MG63 (cell line): ENCODE results near the gene DIAPH2. TPM values are rescaled to one million over a fixed set of nuclear protein-coding genes. Genes with fewer than 3 reads are reported as not detected.

Experiments used
- DNase-seq: peaks from one replicate; pipeline ENCODE4 v3.0.0-alpha.2; 2020
- H3K27me3 ChIP-seq: fragments of 250-450 bp; sonication (Bioruptor Pico); 2 replicates; pipeline ENCODE4 v1.5.1; 2020; ENCODE audit warnings: mild to moderate bottlenecking, moderate library complexity
- H3K36me3 ChIP-seq: fragments of 250-450 bp; sonication (Bioruptor Pico); 2 replicates; pipeline ENCODE4 v1.5.1; 2020; ENCODE audit warnings: mild to moderate bottlenecking, moderate library complexity
- H3K4me3 ChIP-seq: fragments of 250-450 bp; sonication (Bioruptor Pico); 2 replicates; pipeline ENCODE4 v1.5.1; 2020; ENCODE audit warnings: mild to moderate bottlenecking, moderate library complexity
- H3K9me3 ChIP-seq: fragments of 250-450 bp; sonication (Bioruptor Pico); 2 replicates; pipeline ENCODE4 v1.5.1; 2020; ENCODE audit warnings: mild to moderate bottlenecking, moderate library complexity
- total RNA-seq: library from RNA; depleted of rRNA; stranded (reverse); fragments of >200 nt; shearing (Covaris generic); gene quantifications from 2 replicates; pipeline ENCODE4 v1.2.3, GENCODE V29; 2014; ENCODE audit warnings: low replicate concordance

Gene DIAPH2
- total RNA-seq, 1 experiment from 2014 or later = 8.4 TPM

- no peak overlapping the region for H3K4me3 ChIP-seq
- H3K9me3 ChIP-seq = no peaks in the 10 kb centered on the region
- H3K27me3 ChIP-seq = no peaks in the 10 kb centered on the region
- no peaks in the 10 kb centered on the region for H3K36me3 ChIP-seq
- DNase-seq = no peak
These were observed 762.7 kb downstream of the DIAPH2 start for GRCh38 chrX:97447306-97447705.

GRCh38 chrX:97452283-97452682, 767.6 kb downstream of the DIAPH2 start:
- DNase-seq = no peak
- H3K9me3 ChIP-seq = no peaks in the 10 kb centered on the region
- H3K4me3 ChIP-seq = no peak overlapping the region
- no peaks in the 10 kb centered on the region for H3K27me3 ChIP-seq
- no peaks in the 10 kb centered on the region for H3K36me3 ChIP-seq

GRCh38 chrX:97461763-97462162, 777.1 kb downstream of the DIAPH2 start:
- Histone ChIP-seq H3K27me3 (no peaks in the 10 kb centered on the region), H3K4me3 (no peak overlapping the region), H3K36me3 (no peaks in the 10 kb centered on the region), H3K9me3 (no peaks in the 10 kb centered on the region)
- no peak for DNase-seq

- Histone ChIP-seq H3K27me3 (no peaks in the 10 kb centered on the region), H3K4me3 (no peak overlapping the region), H3K36me3 (no peaks in the 10 kb centered on the region), H3K9me3 (no peaks in the 10 kb centered on the region)
- no peak for DNase-seq
These were observed 786.4 kb downstream of the DIAPH2 start for GRCh38 chrX:97471071-97471470.

- DNase-seq = no peak
- no peaks in the 10 kb centered on the region for H3K9me3 ChIP-seq
- no peaks in the 10 kb centered on the region for H3K36me3 ChIP-seq
- H3K27me3 ChIP-seq = no peaks in the 10 kb centered on the region
- no peak overlapping the region for H3K4me3 ChIP-seq
These were observed 790.3 kb downstream of the DIAPH2 start for GRCh38 chrX:97474933-97475332.

- no peak for DNase-seq
- Histone ChIP-seq H3K4me3 (no peak overlapping the region), H3K27me3 (no peaks in the 10 kb centered on the region), H3K9me3 (no peaks in the 10 kb centered on the region), H3K36me3 (no peaks in the 10 kb centered on the region)
These were observed 794.7 kb downstream of the DIAPH2 start for GRCh38 chrX:97479106-97479890.

- Histone ChIP-seq H3K9me3 (no peaks in the 10 kb centered on the region), H3K4me3 (no peak overlapping the region), H3K27me3 (no peaks in the 10 kb centered on the region), H3K36me3 (no peaks in the 10 kb centered on the region)
- DNase-seq = no peak
These were observed 796.6 kb downstream of the DIAPH2 start for GRCh38 chrX:97481228-97481627.

- Histone ChIP-seq H3K4me3 (no peak overlapping the region), H3K27me3 (no peaks in the 10 kb centered on the region), H3K9me3 (no peaks in the 10 kb centered on the region), H3K36me3 (no peaks in the 10 kb centered on the region)
- no peak for DNase-seq
These were observed 798.1 kb downstream of the DIAPH2 start for GRCh38 chrX:97482666-97483300.

GRCh38 chrX:97490656-97491055, 806.0 kb downstream of the DIAPH2 start:
- H3K27me3 ChIP-seq = no peaks in the 10 kb centered on the region
- no peaks in the 10 kb centered on the region for H3K36me3 ChIP-seq
- DNase-seq = no peak
- H3K4me3 ChIP-seq = no peak overlapping the region
- H3K9me3 ChIP-seq = no peaks in the 10 kb centered on the region

GRCh38 chrX:97494756-97495372, 810.2 kb downstream of the DIAPH2 start:
- DNase-seq = no peak
- H3K36me3 ChIP-seq = no peaks in the 10 kb centered on the region

GRCh38 chrX:97498093-97498492, 813.5 kb downstream of the DIAPH2 start:
- Histone ChIP-seq H3K36me3 (no peaks in the 10 kb centered on the region), H3K4me3 (no peak overlapping the region), H3K27me3 (no peaks in the 10 kb centered on the region), H3K9me3 (no peaks in the 10 kb centered on the region)
- no peak for DNase-seq

More at GRCh38 chrX:97494756-97495372, 810.2 kb downstream of the DIAPH2 start:
- no peak overlapping the region for H3K4me3 ChIP-seq
- H3K9me3 ChIP-seq = no peaks in the 10 kb centered on the region
- no peaks in the 10 kb centered on the region for H3K27me3 ChIP-seq

GRCh38 chrX:97504431-97504830, 819.8 kb downstream of the DIAPH2 start:
- no peaks in the 10 kb centered on the region for H3K9me3 ChIP-seq
- no peaks in the 10 kb centered on the region for H3K27me3 ChIP-seq
- no peaks in the 10 kb centered on the region for H3K36me3 ChIP-seq
- no peak for DNase-seq
- H3K4me3 ChIP-seq = no peak overlapping the region

- H3K36me3 ChIP-seq = no peaks in the 10 kb centered on the region
- H3K4me3 ChIP-seq = no peak overlapping the region
- no peaks in the 10 kb centered on the region for H3K9me3 ChIP-seq
- DNase-seq = no peak
- H3K27me3 ChIP-seq = no peaks in the 10 kb centered on the region
These were observed 833.1 kb downstream of the DIAPH2 start for GRCh38 chrX:97517763-97518162.

GRCh38 chrX:97522307-97522706, 837.7 kb downstream of the DIAPH2 start:
- H3K36me3 ChIP-seq = no peaks in the 10 kb centered on the region
- H3K4me3 ChIP-seq = no peak overlapping the region
- no peaks in the 10 kb centered on the region for H3K27me3 ChIP-seq
- H3K9me3 ChIP-seq = no peaks in the 10 kb centered on the region
- DNase-seq = no peak

- no peak overlapping the region for H3K4me3 ChIP-seq
- DNase-seq = no peak
- no peaks in the 10 kb centered on the region for H3K9me3 ChIP-seq
- no peaks in the 10 kb centered on the region for H3K27me3 ChIP-seq
- H3K36me3 ChIP-seq = no peaks in the 10 kb centered on the region
These were observed 839.7 kb downstream of the DIAPH2 start for GRCh38 chrX:97524340-97524739.

GRCh38 chrX:97524997-97525396, 840.4 kb downstream of the DIAPH2 start:
- Histone ChIP-seq H3K36me3 (no peaks in the 10 kb centered on the region), H3K9me3 (no peaks in the 10 kb centered on the region), H3K4me3 (no peak overlapping the region), H3K27me3 (no peaks in the 10 kb centered on the region)
- no peak for DNase-seq

GRCh38 chrX:97525981-97526380, 841.3 kb downstream of the DIAPH2 start:
- Histone ChIP-seq H3K4me3 (no peak overlapping the region), H3K9me3 (no peaks in the 10 kb centered on the region), H3K27me3 (no peaks in the 10 kb centered on the region), H3K36me3 (no peaks in the 10 kb centered on the region)
- DNase-seq = no peak

- Histone ChIP-seq H3K4me3 (no peak overlapping the region), H3K36me3 (no peaks in the 10 kb centered on the region), H3K9me3 (no peaks in the 10 kb centered on the region), H3K27me3 (no peaks in the 10 kb centered on the region)
- DNase-seq = no peak
These were observed 843.1 kb downstream of the DIAPH2 start for GRCh38 chrX:97527725-97528124.
